ENCODE data around the gene AKAIN1. TPM values are rescaled to one million over a fixed set of nuclear protein-coding genes. Genes with fewer than 3 reads are reported as not detected.

AKAIN1 gene
- total and polyA plus RNA-seq, 7 donors, result 0.34 TPM; not detected in 6

DNA sequence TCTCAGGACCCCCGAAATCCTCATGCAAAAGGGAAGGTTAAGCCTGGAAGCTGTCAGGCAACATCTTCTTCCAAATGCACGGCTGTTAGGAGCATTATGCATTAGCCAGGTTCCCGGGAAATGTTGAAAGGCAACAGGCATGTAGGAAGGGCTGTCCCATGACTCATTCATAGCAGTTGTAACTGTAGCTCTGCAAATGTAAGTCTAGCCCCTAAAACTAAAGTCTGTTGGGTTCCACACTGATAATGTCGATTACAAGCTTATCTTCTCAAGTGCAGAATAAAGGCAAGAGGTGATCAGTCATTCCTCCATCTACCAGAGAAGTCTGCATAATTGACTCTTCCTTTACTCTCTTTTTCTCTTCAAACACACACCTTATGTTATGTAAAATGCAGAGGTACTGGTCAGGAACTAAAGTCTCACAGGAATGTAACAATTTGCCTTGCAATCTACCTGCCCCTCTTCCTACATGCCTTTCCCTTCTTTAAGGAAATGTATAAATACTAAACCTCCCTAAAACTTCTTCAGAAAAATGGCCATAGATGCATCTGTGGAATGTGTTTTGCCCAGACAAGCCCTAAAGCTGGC is 99.8 kb downstream of the AKAIN1 start:
- H3K4me3 ChIP-seq, result no peak overlapping the region
- DNase-seq, result no peak
- intact Hi-C loops (cut with DNase I), result no loop called here
- WGBS, 3 donors, result 38 to 44% (median 40%) methylated on average over 4 of the region's 4 CpGs
- ATAC-seq, result no peak
- no peak for TF ChIP-seq CTCF (IDR thresholded peaks at IDR 0.05)
- H3K27me3 ChIP-seq (ENCODE audit: insufficient read depth in 3 of 3, low read length in 2 of 3), result peaks cover 0 to 3% (median 0%) of the 10 kb centered on the region in 3 donors
- no peak overlapping the region for H3K27ac ChIP-seq
- H3K36me3 ChIP-seq (ENCODE audit: insufficient read depth in 1 of 2, low read depth in 1 of 2), result no peaks in the 10 kb centered on the region
- no peaks in the 10 kb centered on the region for H3K4me1 ChIP-seq
- H3K9me3 ChIP-seq, result no peaks in the 10 kb centered on the region

GRCh38 chr18:5095239-5095638 is 101.8 kb downstream of the AKAIN1 start:
- Histone ChIP-seq H3K36me3 (ENCODE audit: insufficient read depth in 1 of 2, low read depth in 1 of 2) (no peaks in the 10 kb centered on the region), H3K4me3 (no peak overlapping the region), H3K9me3 (no peaks in the 10 kb centered on the region), H3K4me1 (no peaks in the 10 kb centered on the region), H3K27me3 (ENCODE audit: insufficient read depth in 3 of 3, low read length in 2 of 3) (no peaks in the 10 kb centered on the region), H3K27ac (no peak overlapping the region)
- intact Hi-C loops (cut with DNase I), result no loop called here
- ATAC-seq, result no peak
- WGBS, 3 donors, result 87 to 91% (median 90%) methylated on average over 3 of the region's 3 CpGs
- no peak for TF ChIP-seq CTCF (IDR thresholded peaks at IDR 0.05)
- no peak for DNase-seq

DNA sequence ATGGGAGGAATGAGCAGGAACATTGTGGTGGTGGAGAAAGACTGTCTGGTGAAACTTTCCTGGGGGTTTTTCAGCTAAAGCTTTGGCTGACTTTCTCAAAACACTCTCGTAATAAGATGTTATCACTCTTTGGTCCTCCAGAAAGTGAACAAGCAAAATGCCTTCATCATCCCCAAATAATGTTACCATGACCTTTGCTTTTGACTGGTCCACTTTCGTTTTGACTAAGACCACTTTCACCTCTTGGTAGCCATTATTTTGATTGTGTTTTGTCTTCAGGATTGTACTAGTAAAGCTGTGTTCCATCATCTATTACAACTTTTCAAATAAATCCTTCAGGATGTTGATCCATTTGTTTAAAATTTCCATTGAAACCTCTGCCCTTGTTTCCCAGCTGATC is 103.2 kb downstream of the AKAIN1 start:
- no peak for DNase-seq
- no peaks in the 10 kb centered on the region for H3K4me1 ChIP-seq
- intact Hi-C loops (cut with DNase I), result no loop called here
- WGBS, 3 donors, result 49 to 75% (median 60%) methylated on average over 2 of the region's 2 CpGs
- no peak for ATAC-seq
- H3K36me3 ChIP-seq (ENCODE audit: insufficient read depth in 1 of 2, low read depth in 1 of 2), result no peaks in the 10 kb centered on the region
- H3K9me3 ChIP-seq, result no peaks in the 10 kb centered on the region
- no peak overlapping the region for H3K4me3 ChIP-seq
- no peak for TF ChIP-seq CTCF (IDR thresholded peaks at IDR 0.05)
- no peaks in the 10 kb centered on the region for H3K27me3 ChIP-seq (ENCODE audit: insufficient read depth in 3 of 3, low read length in 2 of 3)
- H3K27ac ChIP-seq, result no peak overlapping the region

Other genes with a start within 250 kb of the AKAIN1 start
- 1 to 10 TPM; 3.3 to 4.8 (median 4.3) TPM for gene ZBTB14, start 98.5 kb upstream of the AKAIN1 start, total RNA-seq
- gene ZBTB14, start 98.5 kb upstream of the AKAIN1 start, polyA plus RNA-seq, result 1 to 10 TPM; 3.7 to 6.9 (median 3.7) TPM

Measured in psoas muscle (tissue), 8 donors.